COLO668 (cell line): ENCODE results near the gene STKLD1.
"Not testable (repeated sequence)": the region's sequence is repeated elsewhere in the genome, so short reads cannot be mapped to it uniquely, and the experiment has no call there.

Experiments
- DNase-seq: peaks from one replicate; lab custom pipeline; 2025; ENCODE audit not compliant: unreplicated experiment; lab: John Stamatoyannopoulos, UW

The STKLD1 gene

DNA sequence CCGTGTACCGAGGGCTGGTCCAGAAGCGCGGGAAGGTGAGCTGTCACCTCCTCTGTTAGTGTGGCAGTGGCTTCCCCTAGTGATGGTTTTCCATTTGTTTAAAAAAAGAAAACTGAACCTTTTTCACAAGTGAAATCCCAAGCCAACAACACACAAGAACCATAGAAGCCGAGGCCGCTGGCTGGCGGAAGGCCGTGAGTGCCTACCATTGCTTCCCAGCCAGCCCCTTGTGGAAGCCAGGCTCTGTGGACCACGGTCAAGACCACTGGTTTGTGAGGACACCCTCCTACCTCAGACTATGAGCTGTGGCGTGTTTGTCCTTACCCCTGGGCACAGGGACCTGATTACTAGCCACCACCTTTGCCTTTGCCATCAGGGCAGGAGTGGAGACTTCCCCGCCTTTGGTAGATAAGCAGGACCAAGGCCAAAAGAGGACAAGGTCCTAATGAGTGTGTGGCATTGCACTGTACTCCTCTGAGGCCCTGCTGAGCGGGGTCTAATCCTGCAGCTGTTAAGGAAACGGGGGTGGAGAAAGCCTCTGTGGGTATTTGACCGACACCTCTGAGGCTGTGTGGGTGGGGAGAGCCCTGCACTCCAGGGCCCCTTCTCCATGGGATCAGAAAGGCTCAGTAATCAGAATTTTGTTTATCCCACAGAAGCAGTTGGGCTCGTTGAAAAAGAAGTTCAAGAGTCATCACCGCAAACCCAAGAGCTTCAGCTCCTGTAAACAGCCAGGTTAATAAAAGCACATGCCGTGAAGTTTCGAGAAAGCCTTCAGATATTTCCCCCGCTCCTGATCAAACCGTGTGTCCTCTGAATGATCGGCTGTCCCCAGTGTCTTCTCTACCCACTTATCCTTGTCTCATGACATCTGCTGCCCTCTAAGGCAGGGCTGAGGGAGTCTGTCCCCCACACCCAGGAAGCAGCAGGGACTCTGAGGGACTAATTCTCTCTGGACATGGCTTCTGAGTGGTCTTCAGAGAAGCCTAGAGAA lies 15.5 kb upstream of the STKLD1 start:
- no peak for DNase-seq

DNA sequence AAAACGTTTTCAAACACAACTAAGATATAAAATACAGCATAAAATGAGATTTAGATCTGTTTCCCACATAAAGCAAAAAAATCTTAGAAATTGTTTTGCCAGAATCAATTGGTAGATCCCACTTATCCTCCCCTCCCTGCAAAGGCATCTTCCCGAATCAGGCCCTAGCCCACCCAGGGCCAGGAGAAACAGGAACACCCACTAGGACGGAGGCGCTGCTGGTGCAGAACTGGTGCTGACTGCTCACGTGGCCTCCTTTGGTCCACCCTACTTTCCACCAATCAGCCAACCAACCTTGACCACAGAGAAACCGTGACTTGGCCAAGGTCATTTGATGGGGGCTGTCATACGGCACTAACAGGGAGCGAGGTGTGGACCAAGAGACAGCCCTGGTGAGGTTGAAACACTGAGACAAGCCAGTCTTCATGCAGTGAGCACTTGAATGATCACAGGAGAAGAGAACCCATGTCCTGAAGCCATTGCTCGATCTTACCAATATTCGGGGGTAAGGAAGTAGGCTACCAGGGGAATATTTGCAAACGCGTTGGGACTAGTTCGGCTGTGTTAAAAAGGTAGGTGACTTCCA lies 14.6 kb upstream of the STKLD1 start:
- DNase-seq, result no peak

DNA sequence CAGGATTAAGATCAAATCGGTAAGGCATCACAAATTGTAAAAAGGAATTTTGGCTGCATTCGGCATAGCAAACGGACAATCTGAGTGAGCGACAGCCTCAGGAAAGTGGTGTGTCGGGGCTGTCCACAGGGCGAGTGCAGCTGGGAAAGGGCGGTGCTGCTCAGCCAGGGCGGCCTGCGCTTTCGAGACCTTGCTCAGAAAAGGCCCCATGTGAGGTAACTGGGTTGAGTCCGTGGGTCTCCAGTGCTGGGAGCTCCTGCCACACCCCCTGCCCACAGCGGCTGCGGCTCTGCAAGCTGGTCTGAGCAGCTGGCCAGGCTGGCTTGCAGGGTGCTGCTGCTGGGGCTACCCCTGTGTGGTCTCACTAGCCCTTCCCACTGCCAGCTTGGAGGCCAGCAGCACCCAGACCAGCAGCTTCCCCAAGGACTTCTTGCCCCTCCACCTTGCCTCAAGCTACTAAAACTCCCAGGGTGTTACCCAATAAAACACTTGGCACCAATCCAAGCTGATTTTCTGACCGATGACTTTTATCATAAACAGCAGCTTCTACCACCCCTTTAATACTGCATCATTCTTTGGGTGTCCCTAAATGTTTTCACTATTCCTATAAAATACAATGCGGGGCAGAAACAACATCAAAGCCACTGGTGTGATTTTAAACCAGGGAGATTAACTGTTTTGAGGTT lies 13.7 kb upstream of the STKLD1 start:
- DNase-seq, result no peak

DNA sequence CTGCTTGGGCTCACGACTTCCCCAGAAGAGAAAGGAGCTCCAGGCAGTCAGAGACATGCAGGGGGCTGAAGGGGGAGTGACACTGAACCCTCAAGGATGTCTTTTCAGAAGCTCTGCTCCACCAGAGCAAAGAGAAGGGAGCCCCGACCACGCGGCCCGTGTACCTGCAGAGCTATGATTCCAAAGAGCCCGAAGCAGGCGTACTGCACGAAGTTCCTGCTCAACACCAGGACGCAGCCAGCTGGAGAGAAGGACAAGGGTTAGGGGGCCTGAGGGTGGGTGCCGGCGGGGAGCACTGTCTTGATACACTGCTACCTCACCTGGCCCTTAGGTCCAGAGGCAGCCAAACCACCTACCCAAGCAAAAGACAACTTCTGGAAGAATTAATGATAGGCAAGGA lies 9.7 kb upstream of the STKLD1 start:
- DNase-seq, result no peak

DNA sequence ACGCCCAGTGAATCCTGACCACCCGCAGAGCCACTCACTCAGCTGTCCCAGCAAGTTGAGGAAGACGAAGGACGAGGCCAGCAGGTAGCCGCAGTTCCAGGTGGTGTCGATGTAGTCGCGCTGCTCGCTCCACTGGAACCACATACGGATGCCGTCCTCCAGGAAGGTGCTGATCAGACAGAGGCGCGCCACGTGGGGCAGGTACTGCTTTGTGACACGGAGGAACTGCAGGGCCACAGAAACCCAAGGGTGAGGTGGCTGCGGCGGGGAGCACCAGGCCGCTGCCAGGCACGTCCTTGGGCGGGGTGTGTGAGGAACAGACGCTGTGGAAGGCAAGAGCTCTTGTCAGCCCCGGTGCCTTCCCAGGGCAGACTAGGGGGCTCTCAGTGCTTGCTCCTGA lies 8.9 kb upstream of the STKLD1 start:
- DNase-seq, result no peak

DNA sequence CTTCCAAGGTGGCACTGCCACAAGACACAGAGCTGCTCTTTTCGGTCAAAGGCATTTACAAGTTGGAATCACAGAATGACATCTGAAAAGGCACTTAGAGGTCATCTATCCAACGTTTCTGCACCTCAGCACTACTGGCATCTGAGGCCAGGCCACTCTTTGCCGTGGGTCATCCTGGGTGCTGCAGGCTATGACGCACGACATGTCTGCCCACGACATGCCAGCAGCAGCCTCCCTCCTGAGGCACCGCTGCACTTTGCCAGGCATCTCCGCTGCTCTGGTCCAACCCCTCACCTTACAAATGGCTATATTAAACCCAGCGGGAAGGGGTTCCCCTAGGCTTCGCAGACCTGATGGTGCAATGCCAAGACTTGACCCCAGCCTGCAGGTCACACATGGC lies 8.4 kb upstream of the STKLD1 start:
- DNase-seq, result no peak

DNA sequence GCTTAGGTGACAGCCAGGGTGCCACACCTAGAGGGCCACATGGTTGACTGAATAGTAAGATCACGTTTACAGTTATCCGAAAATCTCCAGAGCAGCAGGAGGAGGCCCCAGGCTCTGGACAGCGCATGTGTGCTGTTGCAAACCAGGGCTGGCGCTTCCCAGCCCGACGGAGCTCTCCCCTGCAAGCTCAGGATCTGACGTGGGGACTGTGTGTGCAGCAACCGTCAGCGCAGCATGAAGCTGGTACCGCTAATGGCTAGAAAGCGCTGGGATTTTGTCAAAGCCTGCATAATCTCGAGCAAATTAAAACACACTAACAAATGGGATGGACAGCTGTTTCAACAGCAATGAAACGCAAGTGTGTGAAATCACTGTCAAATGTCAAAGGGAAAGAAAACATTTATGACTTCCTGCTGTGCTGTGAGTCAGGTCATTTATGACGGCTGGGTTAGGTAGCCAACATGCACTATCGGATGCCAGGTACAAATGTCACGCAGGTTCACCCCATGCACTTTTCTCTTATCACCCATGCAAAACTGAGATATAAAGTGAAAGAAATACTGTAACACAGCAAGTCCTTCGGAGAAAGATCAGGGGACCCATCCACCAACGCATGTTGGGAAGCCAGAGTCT lies 7.8 kb upstream of the STKLD1 start:
- peak; percentile 59 for DNase-seq

DNA sequence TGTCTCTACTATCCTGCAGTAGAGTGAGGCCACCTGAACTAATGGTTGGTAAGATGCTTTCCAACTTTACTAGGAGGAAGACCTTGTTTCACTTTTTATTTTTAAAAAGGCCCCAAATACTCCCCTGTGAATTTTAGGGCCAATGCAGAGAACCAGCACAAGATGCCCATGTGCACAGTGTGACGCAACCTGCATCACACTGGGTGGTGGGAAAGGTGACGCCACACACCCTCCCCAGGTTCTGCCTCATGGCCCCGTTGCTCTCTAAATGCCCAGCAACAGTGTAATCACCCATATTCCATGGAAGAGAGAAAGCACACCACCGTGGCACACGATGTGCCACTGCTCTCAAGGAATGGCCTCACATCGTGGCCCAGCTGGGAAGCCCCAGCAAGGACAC lies 6.7 kb upstream of the STKLD1 start:
- DNase-seq, result no peak

DNA sequence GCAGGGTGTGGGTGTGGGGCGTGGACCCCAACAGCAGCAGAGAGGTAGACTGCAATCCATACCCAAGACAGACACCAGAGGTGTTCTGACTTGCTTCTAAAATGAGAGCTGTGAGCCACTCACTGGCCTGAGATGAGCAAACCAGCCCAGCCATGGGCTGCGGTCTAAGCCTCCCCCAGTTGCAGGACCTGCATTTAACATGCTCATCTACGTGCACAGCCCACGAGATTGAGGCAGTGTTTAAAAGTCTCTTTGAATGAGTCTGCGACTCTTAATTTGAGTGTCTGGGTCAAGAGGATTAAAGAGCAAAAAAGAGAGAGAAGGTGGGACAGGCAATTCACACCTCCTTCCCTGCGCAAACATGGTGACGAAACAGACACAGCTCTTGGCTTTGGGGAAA lies 6.2 kb upstream of the STKLD1 start:
- no peak for DNase-seq

DNA sequence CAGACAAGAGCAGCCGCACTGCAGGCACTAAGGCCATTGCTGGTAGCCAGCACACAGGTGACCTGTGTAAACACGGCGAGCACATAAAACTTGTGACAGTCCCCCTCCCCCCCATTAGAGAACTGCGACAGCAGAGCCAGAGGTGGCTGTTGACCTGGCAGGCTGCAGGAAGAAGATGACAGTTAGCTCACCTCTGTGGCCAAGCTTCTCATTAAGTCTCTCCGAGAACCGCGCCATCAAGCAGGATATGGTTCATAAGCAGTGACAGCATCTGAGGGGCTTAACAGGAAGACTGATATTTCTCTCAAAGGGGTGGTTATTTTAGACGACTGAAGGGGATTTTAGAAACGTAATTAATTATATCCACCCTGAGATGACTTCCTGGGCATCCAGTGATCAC lies 5.5 kb upstream of the STKLD1 start:
- DNase-seq, result no peak

DNA sequence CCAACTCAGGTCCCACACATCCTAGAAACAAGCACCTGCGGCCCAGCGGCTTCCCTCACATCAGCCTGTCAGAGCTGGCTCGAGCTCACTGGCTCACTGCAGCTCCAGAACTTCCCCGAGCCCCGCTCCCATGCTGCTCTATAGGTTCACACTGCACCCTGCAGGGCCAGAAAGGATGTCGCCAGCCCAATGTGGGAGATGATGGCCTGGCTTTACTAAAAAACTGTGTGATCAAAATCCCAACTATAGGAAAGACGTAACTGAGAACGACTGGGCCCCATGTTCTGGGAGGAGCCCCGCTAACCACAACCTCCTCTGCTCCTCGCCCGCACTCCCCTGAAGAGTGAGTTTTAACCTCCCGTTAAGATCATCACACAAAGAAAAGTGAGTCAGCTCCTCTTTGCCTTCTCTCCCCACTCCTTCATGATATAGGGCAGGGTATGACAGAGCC lies 4.9 kb upstream of the STKLD1 start:
- no peak for DNase-seq

DNA sequence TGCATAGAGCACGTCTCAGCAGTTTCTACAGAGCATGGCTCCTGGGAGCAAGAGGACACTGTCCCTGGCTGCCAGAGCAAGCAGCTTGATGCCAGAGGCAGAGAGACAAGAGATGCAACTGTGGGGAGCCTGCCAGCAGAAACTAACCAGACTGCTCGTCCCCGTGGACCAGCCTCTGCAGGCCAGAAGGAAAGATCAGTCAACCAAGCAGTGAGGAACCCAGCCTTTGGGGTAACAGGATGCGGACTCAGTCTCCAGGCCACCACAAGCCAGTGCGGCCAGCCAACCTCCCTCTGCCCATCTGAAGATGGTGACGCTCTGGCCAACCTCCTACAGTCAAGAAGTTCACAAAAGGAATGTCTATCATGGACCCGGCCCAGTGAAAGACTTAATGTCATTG lies 4.0 kb upstream of the STKLD1 start:
- no peak for DNase-seq

DNA sequence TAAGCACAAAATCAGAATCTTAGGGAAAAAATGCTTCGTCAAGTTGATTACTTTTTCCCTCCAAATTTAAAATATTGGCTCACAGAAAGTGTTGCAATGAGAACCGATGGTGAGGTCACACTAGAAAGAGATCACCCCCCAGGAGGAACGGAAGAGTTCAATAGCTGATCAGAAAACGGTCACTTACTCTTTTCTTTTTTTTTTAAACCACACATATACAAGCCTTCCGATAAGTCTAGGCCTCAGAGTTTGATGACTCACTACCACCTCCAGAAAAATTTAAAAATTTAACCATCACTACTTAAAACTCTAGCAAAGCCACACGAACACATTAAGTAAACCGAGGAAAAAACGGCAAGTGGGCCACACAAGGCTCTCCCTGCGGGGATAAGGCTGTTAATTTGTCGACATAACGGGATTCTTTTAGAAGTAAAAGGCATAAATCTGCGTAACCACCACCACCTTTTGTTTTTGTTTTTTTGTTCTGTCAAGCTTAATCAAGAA lies 1.5 kb upstream of the STKLD1 start:
- no peak for DNase-seq

DNA sequence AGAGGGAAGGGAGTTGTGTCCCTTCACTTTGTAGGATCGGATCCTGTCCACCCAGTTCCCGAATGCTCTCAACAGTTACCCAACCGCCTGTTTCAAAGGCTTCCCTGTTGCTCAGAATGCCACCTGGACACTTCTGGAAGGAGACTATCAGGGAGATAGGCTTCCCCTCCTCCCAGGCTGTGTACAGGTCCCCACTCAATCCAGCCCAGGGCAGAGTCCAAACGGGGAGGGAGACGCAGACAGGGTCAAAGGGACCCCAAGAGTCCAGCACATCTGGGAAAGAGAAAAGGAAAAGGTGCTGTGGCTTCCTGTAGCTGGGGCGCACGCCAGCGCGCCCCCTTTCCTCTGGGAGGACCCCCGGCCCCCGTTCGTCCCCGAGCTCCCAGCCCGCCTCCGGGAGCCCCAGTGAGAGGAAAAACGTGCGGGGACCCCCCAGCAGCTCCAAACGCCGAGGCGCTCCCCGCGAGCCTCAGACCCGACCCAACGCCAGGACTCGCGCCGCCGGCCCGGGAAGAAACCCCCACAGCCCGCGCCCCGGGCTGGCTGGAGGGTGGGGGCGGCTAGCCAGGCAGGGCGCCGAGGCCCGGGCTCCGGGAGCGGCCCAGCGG lies 946 bp upstream of the STKLD1 start:
- peak; percentile 52 for DNase-seq

DNA sequence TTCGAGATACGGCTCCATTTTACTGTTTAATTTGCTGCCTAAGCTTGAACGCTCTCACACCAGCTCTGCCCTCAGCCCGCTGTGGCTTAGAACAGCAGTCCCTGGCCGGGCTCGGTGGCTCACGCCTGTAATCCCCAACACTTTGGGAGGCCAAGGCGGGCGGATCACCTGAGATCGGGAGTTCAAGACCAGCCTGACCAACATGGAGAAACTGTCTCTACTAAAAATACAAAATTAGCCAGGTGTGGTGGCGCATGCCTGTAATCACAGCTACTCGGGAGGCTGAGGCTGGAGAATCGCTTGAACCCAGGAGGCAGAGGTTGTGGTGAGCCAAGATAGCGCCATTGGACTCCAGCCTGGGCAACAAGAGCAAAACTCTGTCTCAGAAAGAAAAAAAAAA lies 1.1 kb downstream of the STKLD1 start:
- not testable (repeated sequence) for DNase-seq

DNA sequence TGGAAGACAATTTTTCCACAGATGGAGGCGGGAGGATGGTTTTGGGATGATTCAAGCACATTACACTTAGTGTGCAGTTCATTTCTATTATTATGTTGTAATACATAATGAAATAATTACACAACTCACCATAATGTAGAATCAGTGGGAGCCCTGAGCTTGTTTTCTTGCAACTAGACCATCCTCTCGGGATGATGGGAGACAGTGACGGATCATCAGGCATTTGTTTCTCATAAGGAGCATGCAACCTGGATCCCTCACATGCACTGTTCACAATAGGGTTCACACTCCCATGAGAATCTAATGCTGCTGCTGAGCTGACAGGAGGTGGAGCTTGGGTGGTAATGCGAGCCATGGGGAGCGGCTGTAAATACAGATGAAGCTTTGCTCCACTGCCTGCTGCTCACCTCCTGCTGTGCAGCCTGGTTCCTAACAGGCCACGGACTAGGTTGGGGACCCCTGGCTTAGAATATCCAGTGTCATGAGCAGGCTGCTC lies 1.6 kb downstream of the STKLD1 start:
- DNase-seq, result peak; percentile 73

DNA sequence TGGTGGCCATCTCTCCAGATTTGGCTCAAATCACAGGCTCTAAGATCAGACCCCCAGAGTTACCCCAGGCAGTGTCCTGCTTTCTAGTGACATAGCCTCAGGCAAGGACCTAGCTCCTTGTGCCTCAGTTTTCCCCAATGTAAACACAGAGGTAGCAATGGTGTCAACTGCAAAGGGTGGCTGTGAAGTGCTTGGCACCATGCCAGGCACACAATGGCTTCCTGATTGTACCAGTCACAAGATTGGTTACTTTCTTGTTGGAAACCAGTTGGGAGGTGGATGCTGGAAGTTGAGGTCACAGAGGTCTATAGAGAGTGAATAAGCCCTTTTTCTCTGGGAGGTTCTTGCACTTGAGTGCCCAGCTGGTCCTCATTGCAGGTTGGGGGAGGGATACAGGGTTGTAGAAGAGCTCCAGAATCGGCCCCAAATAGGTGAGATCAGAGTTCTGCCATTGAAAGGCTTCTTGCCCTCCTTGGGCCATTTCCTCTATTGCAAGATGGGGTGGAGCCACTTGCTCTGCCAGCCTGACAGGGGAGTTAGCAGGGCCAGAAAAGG lies 2.3 kb downstream of the STKLD1 start:
- DNase-seq, result peak; percentile 48

DNA sequence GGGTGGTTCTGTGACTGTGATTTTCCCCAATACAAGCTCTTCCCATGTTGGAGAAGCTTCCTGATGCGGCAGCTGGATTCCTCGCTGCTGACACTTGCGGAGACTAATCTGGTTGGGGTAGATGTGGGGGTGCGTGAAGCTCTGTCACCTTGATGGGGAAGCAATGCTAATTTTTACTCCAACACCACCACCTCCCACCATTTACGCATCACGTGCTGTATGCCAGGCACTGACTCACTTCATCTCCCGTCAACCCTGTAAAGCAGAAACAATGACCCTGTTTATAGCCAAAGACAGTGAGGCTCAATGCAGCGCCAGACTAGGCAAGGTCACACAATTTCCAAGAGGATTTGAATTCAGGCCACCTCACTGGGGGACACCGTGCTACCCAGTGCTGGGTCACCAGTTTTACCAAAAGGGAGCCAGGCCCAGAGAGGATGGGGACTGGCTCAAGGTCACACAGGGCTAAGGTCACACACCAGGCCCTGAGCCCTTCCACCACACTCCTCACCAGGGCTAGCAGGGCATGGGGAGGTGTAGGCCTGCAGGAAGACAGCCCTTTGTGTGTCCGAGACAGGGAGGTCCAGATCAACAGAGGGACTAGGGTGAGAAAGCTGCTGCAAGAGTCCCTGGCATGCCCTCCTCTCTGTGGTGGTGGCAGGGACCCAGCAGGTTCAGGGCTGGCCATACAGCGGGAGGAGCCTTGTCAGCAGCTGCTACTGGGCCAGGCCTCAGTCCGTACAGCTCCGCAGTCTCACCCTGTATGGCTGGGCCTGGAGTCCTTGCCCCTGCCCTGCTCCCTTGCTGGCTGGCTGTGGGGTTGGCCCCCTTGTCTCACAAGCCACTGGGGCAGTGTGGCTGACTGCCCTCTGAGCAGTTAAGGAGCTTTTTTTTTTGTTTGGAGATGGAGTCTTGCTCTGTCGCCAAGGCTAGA lies 3.3 kb downstream of the STKLD1 start:
- no peak for DNase-seq

DNA sequence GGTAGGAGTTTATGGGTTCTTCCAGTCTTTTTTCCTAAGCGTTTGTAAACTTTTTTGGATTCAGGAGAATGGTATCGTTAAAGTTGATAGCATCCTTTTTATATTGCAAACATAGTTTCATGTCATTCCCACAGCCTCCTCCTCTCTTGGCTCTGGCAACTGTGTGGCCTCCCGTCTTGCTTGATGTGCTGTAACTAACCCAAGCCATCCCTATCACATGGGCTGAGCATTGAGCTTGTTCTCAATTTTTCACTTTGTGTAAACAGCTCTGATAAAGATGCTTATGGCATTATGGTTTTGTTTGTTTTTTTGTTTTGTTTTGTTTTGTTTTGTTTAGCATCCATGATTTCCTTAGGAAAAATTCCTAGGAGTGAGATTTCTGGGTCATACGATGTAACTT lies 4.6 kb downstream of the STKLD1 start:
- no peak for DNase-seq
